Karpas-422 (cell line): Measurements from ENCODE around the gene PPP4R1. TPM values are rescaled to one million over a fixed set of nuclear protein-coding genes. Genes with fewer than 3 reads are reported as not detected.

ENCODE experiments used
- DNase-seq: peaks from one replicate; pipeline ENCODE4 v3.0.0-alpha.2; 2015
- H2AFZ ChIP-seq: fragments of 200-600 bp; sonication (generic); 2 replicates; pipeline ENCODE4 v1.6.1; 2014; ENCODE audit warnings: antibody characterized with exemption, low read length, mixed read lengths
- H3K27ac ChIP-seq: fragments of 200-600 bp; sonication (generic); 2 replicates; pipeline ENCODE4 v1.5.1; 2014; ENCODE audit warnings: mild to moderate bottlenecking, low read length, moderate library complexity
- H3K27me3 ChIP-seq: fragments of 200-600 bp; sonication (generic); 2 replicates; pipeline ENCODE4 v1.6.1; 2014; ENCODE audit warnings: low read length, mixed read lengths
- H3K36me3 ChIP-seq: fragments of 200-600 bp; sonication (generic); 2 replicates; pipeline ENCODE4 v1.6.1; 2014; ENCODE audit warnings: low read length, mixed read lengths; ENCODE audit not compliant: insufficient read depth
- H3K4me1 ChIP-seq: fragments of 200-600 bp; sonication (generic); 2 replicates; pipeline ENCODE4 v1.6.1; 2014; ENCODE audit warnings: mild to moderate bottlenecking, low read length, mixed read lengths
- H3K4me2 ChIP-seq: fragments of 200-600 bp; sonication (generic); 2 replicates; pipeline ENCODE4 v1.6.1; 2014; ENCODE audit warnings: low read length, low read depth, mild to moderate bottlenecking; ENCODE audit not compliant: poor library complexity, severe bottlenecking
- H3K4me3 ChIP-seq: fragments of 200-600 bp; sonication (generic); 2 replicates; pipeline ENCODE4 v1.5.1; 2014; ENCODE audit warnings: mild to moderate bottlenecking, antibody characterized with exemption, low read length, mixed read lengths
- H3K79me2 ChIP-seq: fragments of 200-600 bp; sonication (generic); 2 replicates; pipeline ENCODE4 v1.6.1; 2014; ENCODE audit warnings: mild to moderate bottlenecking, low read length, mixed read lengths
- H3K9ac ChIP-seq: fragments of 200-600 bp; sonication (generic); 2 replicates; pipeline ENCODE4 v1.6.0; 2014; ENCODE audit warnings: low read length
- H3K9me2 ChIP-seq: fragments of 200-600 bp; sonication (generic), shearing (Covaris generic); replicated peaks from 2 replicates; pipeline ENCODE4 v1.6.0; 2014; ENCODE audit warnings: mild to moderate bottlenecking, low read length, moderate library complexity; ENCODE audit not compliant: insufficient read depth
- H3K9me3 ChIP-seq: fragments of 300-700, 200-600 bp; sonication (generic); 2 replicates; pipeline ENCODE4 v1.6.1; 2014; ENCODE audit warnings: low read length, mixed read lengths
- H4K20me1 ChIP-seq: fragments of 200-600 bp; sonication (generic); 2 replicates; pipeline ENCODE4 v1.6.1; 2014; ENCODE audit warnings: mild to moderate bottlenecking, antibody characterized with exemption, low read length, low read depth; ENCODE audit not compliant: insufficient read depth
- total RNA-seq: library from RNA; depleted of rRNA; stranded (reverse); fragments of >200 nt; shearing (Covaris generic); gene quantifications from 2 replicates; pipeline ENCODE4 v1.2.3, GENCODE V29; 2014; ENCODE audit warnings: low replicate concordance; rRNA removed

PPP4R1 gene
- total RNA-seq = 28.7 and 52.7 TPM in 2 replicates

GRCh38 chr18:9614401-9615279, at the start of gene PPP4R1:
PPP4R1 (minus strand) TSS chr18:9614559; CDS start chr18:9614484, 75 bp downstream.
- Histone ChIP-seq H3K9ac (peak within 1 kb of the TSS; percentile 90), H3K79me2 (peaks cover 42% of the 10 kb centered on the region), H3K4me2 (peak within 1 kb of the TSS; percentile 89), H3K27ac (peak within 1 kb of the TSS; percentile 46), H3K9me2 (no peaks in the 10 kb centered on the region), H3K9me3 (no peaks in the 10 kb centered on the region), H3K4me1 (peaks cover 24% of the 10 kb centered on the region), H4K20me1 (peaks cover 4% of the 10 kb centered on the region; the same call in 1 of the 2 replicates), H3K36me3 (peaks cover 10% of the 10 kb centered on the region; the same call in 1 of the 2 replicates), H3K27me3 (no peaks in the 10 kb centered on the region), H2AFZ (peak within 1 kb of the TSS; percentile 98), H3K4me3 (peak within 1 kb of the TSS; percentile 85)
- DNase-seq = peak; percentile 84

- Histone ChIP-seq H3K4me1 (no peaks in the 10 kb centered on the region), H3K4me2 (no peak overlapping the region), H3K4me3 (no peak overlapping the region), H3K9me2 (no peaks in the 10 kb centered on the region), H2AFZ (no peak overlapping the region), H3K9ac (no peak overlapping the region), H3K27ac (no peak overlapping the region), H3K9me3 (no peaks in the 10 kb centered on the region), H3K36me3 (no peaks in the 10 kb centered on the region), H4K20me1 (no peaks in the 10 kb centered on the region), H3K27me3 (no peaks in the 10 kb centered on the region), H3K79me2 (no peaks in the 10 kb centered on the region)
- DNase-seq = peak; percentile 14
These were observed 49.0 kb upstream of the PPP4R1 start for GRCh38 chr18:9663377-9663776.

GRCh38 chr18:9661564-9661963, 47.2 kb upstream of the PPP4R1 start:
- Histone ChIP-seq H3K79me2 (no peaks in the 10 kb centered on the region), H3K27ac (no peak overlapping the region), H3K9me3 (no peaks in the 10 kb centered on the region), H4K20me1 (no peaks in the 10 kb centered on the region), H3K4me1 (no peaks in the 10 kb centered on the region), H3K27me3 (no peaks in the 10 kb centered on the region), H2AFZ (no peak overlapping the region), H3K36me3 (no peaks in the 10 kb centered on the region), H3K4me2 (no peak overlapping the region), H3K9me2 (no peaks in the 10 kb centered on the region), H3K4me3 (no peak overlapping the region), H3K9ac (no peak overlapping the region)
- peak; percentile 28 for DNase-seq

GRCh38 chr18:9659499-9660375, 45.4 kb upstream of the PPP4R1 start:
- no peaks in the 10 kb centered on the region for H3K79me2 ChIP-seq
- H2AFZ ChIP-seq = no peak overlapping the region
- H3K36me3 ChIP-seq = no peaks in the 10 kb centered on the region
- no peaks in the 10 kb centered on the region for H4K20me1 ChIP-seq
- H3K4me1 ChIP-seq = no peaks in the 10 kb centered on the region
- H3K4me3 ChIP-seq = no peak overlapping the region
- peak; percentile 17 for DNase-seq
- H3K9me3 ChIP-seq = no peaks in the 10 kb centered on the region
- H3K27me3 ChIP-seq = no peaks in the 10 kb centered on the region
- H3K4me2 ChIP-seq = no peak overlapping the region
- no peaks in the 10 kb centered on the region for H3K9me2 ChIP-seq
- H3K27ac ChIP-seq = no peak overlapping the region
- H3K9ac ChIP-seq = no peak overlapping the region

- no peak overlapping the region for H3K4me2 ChIP-seq
- DNase-seq = peak; percentile 16
- H3K4me1 ChIP-seq = no peaks in the 10 kb centered on the region
- H4K20me1 ChIP-seq = no peaks in the 10 kb centered on the region
- H3K9me3 ChIP-seq = no peaks in the 10 kb centered on the region
- no peak overlapping the region for H3K27ac ChIP-seq
- no peaks in the 10 kb centered on the region for H3K36me3 ChIP-seq
- no peaks in the 10 kb centered on the region for H3K9me2 ChIP-seq
- no peak overlapping the region for H3K4me3 ChIP-seq
- H3K9ac ChIP-seq = no peak overlapping the region
- H3K79me2 ChIP-seq = no peaks in the 10 kb centered on the region
- no peaks in the 10 kb centered on the region for H3K27me3 ChIP-seq
- no peak overlapping the region for H2AFZ ChIP-seq
These were observed 43.8 kb upstream of the PPP4R1 start for GRCh38 chr18:9658087-9658641.

GRCh38 chr18:9655232-9655767, 40.9 kb upstream of the PPP4R1 start:
- no peak overlapping the region for H2AFZ ChIP-seq
- H3K4me3 ChIP-seq = no peak overlapping the region
- no peaks in the 10 kb centered on the region for H4K20me1 ChIP-seq
- no peaks in the 10 kb centered on the region for H3K4me1 ChIP-seq
- no peak overlapping the region for H3K27ac ChIP-seq
- H3K9me3 ChIP-seq = no peaks in the 10 kb centered on the region
- no peak overlapping the region for H3K4me2 ChIP-seq
- peak; percentile 25 for DNase-seq
- H3K79me2 ChIP-seq = no peaks in the 10 kb centered on the region
- H3K36me3 ChIP-seq = no peaks in the 10 kb centered on the region
- no peaks in the 10 kb centered on the region for H3K9me2 ChIP-seq
- H3K9ac ChIP-seq = no peak overlapping the region
- H3K27me3 ChIP-seq = no peaks in the 10 kb centered on the region

- Histone ChIP-seq H3K4me3 (no peak overlapping the region), H3K36me3 (no peaks in the 10 kb centered on the region), H3K4me1 (no peaks in the 10 kb centered on the region), H3K9me3 (no peaks in the 10 kb centered on the region), H3K9me2 (no peaks in the 10 kb centered on the region), H3K9ac (no peak overlapping the region), H3K4me2 (no peak overlapping the region), H4K20me1 (no peaks in the 10 kb centered on the region), H3K79me2 (no peaks in the 10 kb centered on the region), H3K27ac (no peak overlapping the region), H3K27me3 (no peaks in the 10 kb centered on the region), H2AFZ (no peak overlapping the region)
- DNase-seq = peak; percentile 28
These were observed 39.0 kb upstream of the PPP4R1 start for GRCh38 chr18:9653390-9653789.
